Umbilical cord (tissue), 2 donors: ENCODE measurements around the gene CTPS1. TPM values are rescaled to one million over a fixed set of nuclear protein-coding genes. Genes with fewer than 3 reads are reported as not detected.

Experiments used
- DNase-seq: peaks from one replicate; pipeline ENCODE4 v3.0.0-alpha.2; 2015; ENCODE audit warnings: low spot score
- total RNA-seq: library from RNA; depleted of rRNA; stranded (reverse); fragments of >200 nt; gene quantifications from one replicate; pipeline ENCODE4 v1.2.3, GENCODE V29; 2014; ENCODE audit warnings: low replicate concordance; ENCODE audit not compliant: insufficient read depth

CTPS1 gene
- total RNA-seq, 1 donor from 2014 or later, result 35.2 TPM

GRCh38 chr1:40969445-40969844 lies 10.1 kb upstream of the CTPS1 start:
- no peak for DNase-seq

- DNase-seq, result no peak
Measured at GRCh38 chr1:40971966-40972365, 7.5 kb upstream of the CTPS1 start.

GRCh38 chr1:40973912-40974311 lies 5.6 kb upstream of the CTPS1 start:
- no peak for DNase-seq

- no peak for DNase-seq
Measured at GRCh38 chr1:40974945-40975344, 4.6 kb upstream of the CTPS1 start.

DNA sequence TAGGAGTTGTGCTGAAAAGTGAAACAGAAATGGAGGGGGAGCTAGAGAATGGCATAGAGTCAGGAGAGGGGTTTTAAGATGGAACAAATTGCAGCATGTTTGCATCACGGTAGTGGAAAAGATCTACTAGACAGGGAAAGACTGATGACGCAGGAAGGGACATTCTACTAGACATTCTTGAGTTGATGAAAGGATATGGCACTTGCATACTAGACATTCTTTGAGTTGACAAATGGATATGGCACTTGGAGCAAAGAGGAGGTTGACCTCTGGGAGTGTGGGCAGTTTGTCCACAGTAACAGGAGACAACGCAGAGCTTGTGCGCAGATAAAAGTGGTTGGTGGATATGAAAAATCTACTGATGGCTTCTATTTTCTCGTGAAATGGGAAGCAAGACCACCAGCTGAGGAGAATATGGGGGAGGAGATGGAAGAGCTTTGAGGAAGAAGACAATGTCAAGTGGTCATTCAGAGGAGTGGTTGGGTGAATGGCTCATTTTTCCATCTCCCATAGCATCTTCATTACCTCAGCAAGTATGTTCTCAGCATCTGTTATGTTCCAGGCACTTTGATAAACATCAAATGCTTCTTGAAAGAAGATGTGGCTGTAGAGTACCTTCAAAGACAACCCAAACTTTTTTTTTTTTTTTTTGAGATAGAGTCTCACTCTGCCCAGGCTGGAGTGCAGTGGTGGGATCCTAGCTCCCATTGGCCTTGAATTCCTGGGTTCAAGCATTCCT lies 2.4 kb upstream of the CTPS1 start:
- DNase-seq, result peak; percentile 52

DNA sequence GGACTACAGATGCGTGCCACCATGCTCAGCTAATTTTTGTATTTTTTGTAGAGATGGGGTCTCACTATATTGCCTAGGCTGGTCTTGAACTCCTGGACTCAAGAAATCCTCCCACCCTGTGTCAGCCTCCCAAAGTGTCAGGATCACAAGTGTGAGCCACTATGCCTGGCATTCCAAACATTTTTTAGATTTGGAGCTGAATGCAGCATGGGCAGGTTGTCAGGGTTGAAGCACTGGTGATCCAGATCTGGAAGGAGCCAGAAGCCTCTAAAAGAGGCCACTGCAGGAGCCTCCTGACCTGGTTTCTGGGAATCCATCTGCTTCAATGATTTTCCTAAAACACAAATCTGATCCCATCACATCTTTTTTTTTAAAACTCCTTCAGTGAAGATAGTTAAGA lies 1.8 kb upstream of the CTPS1 start:
- no peak for DNase-seq

DNA sequence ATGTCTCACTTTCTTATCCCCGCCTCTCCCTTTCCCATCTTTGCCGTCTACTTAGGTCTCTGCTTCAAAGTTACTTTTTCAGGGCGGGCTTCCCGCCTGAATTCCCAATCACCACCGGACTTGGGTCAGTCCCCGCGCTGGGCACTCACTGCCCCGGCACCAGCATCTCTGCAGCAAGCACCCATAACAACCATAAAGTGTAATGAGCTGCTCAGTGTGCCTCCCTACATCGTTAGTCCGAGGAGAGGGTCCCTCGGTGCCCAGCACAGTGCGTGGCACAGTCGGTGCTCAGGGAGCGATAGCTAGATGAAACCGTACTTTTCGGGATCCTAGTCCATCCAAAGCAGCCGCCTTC lies 633 bp upstream of the CTPS1 start:
- DNase-seq, result no peak

- no peak for DNase-seq
Measured at GRCh38 chr1:40980068-40980452, 564 bp downstream of the CTPS1 start.

DNA sequence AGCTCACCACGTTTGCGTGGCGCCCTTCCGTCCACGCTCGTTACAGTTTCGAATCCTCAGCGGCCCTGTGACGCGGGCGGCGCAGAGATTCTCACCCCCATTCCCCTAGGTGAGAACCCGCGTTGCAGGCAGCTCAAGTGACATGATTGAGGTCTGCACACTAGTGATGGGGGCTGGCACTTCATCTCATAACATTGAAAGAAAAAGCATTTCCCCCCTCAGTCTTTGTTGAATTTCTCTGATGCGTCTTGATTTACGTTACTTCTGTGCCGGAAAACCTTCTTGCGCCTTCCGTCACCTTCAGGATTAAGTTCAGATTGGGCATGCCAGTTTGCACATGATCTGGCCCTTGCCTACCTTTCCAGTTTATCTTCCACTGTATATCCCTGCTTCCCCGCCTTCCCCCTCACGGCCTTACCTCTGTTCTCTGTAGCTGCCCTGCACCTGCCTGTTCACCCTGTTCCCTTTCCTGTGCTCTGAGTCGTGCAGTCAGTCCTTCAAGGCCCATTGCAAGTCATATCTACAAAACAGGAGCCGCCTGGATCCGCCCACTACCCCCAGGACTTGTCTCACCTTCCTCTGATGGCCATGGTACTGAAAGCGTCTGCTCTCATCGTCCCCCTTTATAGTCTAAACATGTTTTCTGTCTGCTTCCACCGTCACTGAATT lies 1.1 kb downstream of the CTPS1 start:
- DNase-seq, result no peak

DNA sequence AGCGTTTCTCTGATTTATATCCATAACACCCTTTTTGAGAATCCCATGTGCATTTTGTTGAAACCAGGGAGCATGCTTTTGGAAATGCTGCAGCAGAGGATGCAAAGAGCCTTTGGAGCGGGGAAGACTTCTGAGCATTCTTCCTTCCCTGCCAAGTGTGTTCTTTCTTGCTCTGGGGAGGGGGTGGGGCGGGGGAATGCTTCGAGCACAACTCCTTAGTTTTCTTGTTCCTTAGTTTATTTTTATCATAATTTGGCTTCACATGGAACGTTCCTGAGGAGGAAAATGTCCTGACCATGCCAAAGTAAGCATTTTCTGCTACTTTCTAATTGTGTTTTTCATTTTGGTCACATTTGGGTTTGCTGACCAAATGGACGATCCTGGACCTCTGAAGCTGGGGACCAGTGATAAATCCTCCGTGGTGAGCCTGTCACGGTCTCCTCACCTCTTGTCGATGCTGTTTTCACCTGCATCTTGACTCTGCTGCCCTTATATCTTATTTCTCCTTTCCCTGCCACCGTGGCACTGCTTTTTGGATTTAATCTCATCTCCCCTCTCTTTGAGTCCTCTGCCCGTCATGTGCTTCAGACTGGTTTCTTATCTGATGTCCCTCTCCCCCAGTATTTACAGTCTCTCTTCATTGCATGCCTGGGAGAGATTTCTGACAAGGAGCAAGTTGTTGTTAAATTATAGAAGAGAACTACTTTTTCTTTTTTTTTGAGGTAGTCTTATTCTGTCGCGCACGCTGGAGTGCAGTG lies 2.4 kb downstream of the CTPS1 start:
- DNase-seq, result peak; percentile 63

DNA sequence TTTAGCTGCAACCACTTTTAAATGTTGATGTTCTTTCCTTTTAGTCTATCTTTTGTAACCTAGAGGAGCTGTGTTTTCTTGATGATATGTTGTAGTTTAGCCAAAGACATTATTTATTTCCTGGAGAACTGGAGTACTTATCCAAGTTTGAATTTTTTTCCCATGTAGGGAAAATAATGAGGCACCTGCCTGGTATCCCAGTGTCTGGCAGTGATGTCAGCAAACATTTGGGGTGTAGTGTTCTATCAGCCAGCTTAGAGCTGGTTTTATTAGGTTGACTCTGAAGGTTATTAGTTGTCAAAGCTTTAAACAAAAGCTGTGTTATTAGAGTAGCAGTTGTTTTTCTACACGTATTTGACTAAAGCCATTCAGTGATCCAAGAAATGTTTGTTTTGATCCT lies 3.2 kb downstream of the CTPS1 start:
- DNase-seq, result no peak

DNA sequence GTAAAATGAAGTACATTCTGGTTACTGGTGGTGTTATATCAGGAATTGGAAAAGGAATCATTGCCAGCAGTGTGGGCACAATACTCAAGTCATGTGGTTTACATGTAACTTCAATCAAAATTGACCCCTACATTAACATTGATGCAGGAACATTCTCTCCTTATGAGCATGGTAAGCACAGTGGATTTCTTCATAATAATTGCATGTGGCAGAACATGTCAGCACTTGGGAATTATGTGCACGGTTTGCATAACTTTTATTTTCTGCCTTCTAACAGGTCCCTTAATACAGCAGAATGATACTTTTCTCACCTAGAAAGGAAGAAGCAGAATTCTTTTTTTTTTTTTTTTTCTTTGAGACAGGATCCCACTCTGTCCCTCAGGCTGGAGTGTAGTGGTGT lies 3.8 kb downstream of the CTPS1 start:
- DNase-seq, result no peak

DNA sequence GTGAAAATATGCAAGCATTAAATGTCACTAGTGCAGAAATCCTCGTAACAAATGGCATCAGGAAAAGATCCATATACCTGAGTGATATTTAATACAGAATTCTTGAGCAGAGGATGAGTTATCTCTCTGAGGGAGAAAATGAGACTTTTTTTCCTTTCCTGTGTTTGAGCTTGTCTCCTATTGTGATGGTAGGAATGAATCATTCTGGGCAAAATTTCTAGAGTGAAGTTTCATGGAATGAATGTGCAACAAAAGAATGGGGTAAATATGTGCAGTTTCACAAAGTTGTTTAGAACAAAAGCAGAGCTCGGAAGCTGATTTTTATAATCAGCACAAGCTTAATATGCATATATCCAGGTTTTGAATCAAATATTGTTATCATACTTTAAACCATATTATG lies 4.6 kb downstream of the CTPS1 start:
- no peak for DNase-seq

- DNase-seq, result no peak
Measured at GRCh38 chr1:40984531-40984930, 5.0 kb downstream of the CTPS1 start.

GRCh38 chr1:40985161-40985560 lies 5.7 kb downstream of the CTPS1 start:
- no peak for DNase-seq

GRCh38 chr1:40985875-40986274 lies 6.4 kb downstream of the CTPS1 start:
- no peak for DNase-seq

GRCh38 chr1:40986328-40986783 lies 6.9 kb downstream of the CTPS1 start:
- DNase-seq, result no peak

GRCh38 chr1:40986956-40987355 lies 7.5 kb downstream of the CTPS1 start:
- DNase-seq, result peak; percentile 57

DNA sequence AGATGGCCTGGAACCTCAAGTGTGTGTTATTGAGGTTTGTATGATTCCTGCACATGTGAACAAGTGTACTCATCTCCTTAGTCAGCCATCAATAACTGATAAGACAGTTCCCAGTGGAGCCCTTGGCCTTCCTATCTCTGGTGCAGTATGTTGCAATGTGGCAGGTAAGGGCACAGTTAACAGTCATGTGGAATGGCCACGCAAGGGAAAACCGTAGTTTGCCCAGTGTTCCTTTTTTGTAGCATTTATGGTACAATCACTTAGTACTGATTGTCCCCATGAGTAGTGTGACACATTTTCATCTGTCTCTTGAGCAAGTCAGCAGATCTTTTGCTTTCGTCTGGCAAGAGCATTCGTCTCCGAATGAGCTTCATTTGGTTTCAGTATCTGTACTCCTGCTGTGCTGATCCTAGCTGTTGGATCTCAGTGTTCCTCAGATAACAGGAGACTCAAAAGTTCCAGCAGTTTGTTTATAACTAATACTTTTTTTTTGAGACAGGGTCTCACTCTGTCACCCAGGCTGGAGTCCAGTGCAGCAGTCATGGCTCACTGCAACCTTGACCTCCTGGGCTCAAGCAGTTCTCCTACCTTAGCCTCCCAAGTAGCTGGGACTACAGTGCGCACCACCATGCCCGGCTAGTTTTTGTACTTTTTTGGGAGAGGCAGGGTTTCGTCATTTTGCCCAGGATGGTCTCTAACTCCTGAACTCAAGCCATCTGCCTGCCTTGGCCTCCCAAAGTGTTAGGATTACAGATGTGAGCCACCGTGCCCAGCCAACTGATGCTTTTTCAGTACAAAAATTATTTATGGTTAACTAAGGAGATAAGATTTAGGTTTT lies 8.2 kb downstream of the CTPS1 start:
- no peak for DNase-seq

GRCh38 chr1:40988280-40988679 lies 8.8 kb downstream of the CTPS1 start:
- no peak for DNase-seq

- DNase-seq, result no peak
Measured at GRCh38 chr1:40989066-40989465, 9.6 kb downstream of the CTPS1 start.

GRCh38 chr1:40997096-40997495 lies 17.6 kb downstream of the CTPS1 start:
- DNase-seq, result peak; percentile 80
